ENCODE measurements around the gene DGKH. TPM values are rescaled to one million over a fixed set of nuclear protein-coding genes. Genes with fewer than 3 reads are reported as not detected.
"Not testable (repeated sequence)": the region's sequence is repeated elsewhere in the genome, so short reads cannot be mapped to it uniquely, and the experiment has no call there.

The DGKH gene
- total RNA-seq, 2 experiments from 2014 or later: 8.9 to 11.6 TPM

- H3K4me1 Mint-ChIP-seq (ENCODE audit: low read depth): peaks cover 26% of the 10 kb centered on the region
- DNase-seq: no peak
- H3K36me3 Mint-ChIP-seq: peaks cover 1% of the 10 kb centered on the region
- CTCF ChIA-PET: no interaction called here
- POLR2A ChIA-PET: no interaction called here
- no peak overlapping the region for H3K27ac Mint-ChIP-seq
- H3K27me3 Mint-ChIP-seq: no peaks in the 10 kb centered on the region
- intact Hi-C loops (cut with micrococcal nuclease): no loop called here
- no peaks in the 10 kb centered on the region for H3K9me3 Mint-ChIP-seq
- no peak overlapping the region for H3K4me3 Mint-ChIP-seq
These were observed 27.9 kb downstream of the DGKH start for GRCh38 chr13:42076309-42076713.

GRCh38 chr13:42078128-42078808, 29.8 kb downstream of the DGKH start:
- Mint-ChIP-seq H3K36me3 (peaks cover 6% of the 10 kb centered on the region), H3K27ac (no peak overlapping the region), H3K4me1 (ENCODE audit: low read depth) (peaks cover 20% of the 10 kb centered on the region), H3K27me3 (no peaks in the 10 kb centered on the region), H3K9me3 (no peaks in the 10 kb centered on the region), H3K4me3 (no peak overlapping the region)
- DNase-seq: no peak
- intact Hi-C loops (cut with micrococcal nuclease): no loop called here
- ChIA-PET CTCF (interaction anchor here (0.7 kb wide), 1 partner anchor 618 kb away, joined by 3 read pairs; no protein-coding TSS in a partner anchor), POLR2A (no interaction called here)

GRCh38 chr13:42083138-42083770, 34.8 kb downstream of the DGKH start:
- POLR2A ChIA-PET: no interaction called here
- DNase-seq: peak; percentile 18
- Mint-ChIP-seq H3K27ac (no peak overlapping the region), H3K4me3 (no peak overlapping the region), H3K36me3 (peaks cover 6% of the 10 kb centered on the region), H3K9me3 (no peaks in the 10 kb centered on the region), H3K4me1 (ENCODE audit: low read depth) (peaks cover 11% of the 10 kb centered on the region), H3K27me3 (no peaks in the 10 kb centered on the region)
- intact Hi-C loops (cut with micrococcal nuclease): no loop called here
- CTCF ChIA-PET: no interaction called here

- H3K4me3 Mint-ChIP-seq: no peak overlapping the region
- peaks cover 6% of the 10 kb centered on the region for H3K36me3 Mint-ChIP-seq
- intact Hi-C loops (cut with micrococcal nuclease): no loop called here
- no peaks in the 10 kb centered on the region for H3K9me3 Mint-ChIP-seq
- DNase-seq: no peak
- ChIA-PET POLR2A (no interaction called here), CTCF (interaction anchor here (0.6 kb wide), 2 partner anchors 73 to 1095 kb away, joined by 3 to 4 read pairs; no protein-coding TSS in a partner anchor)
- H3K27ac Mint-ChIP-seq: no peak overlapping the region
- peaks cover 11% of the 10 kb centered on the region for H3K4me1 Mint-ChIP-seq (ENCODE audit: low read depth)
- H3K27me3 Mint-ChIP-seq: no peaks in the 10 kb centered on the region
These were observed 36.3 kb downstream of the DGKH start for GRCh38 chr13:42084722-42085121.

- Mint-ChIP-seq H3K4me1 (ENCODE audit: low read depth) (peaks cover 11% of the 10 kb centered on the region), H3K36me3 (peaks cover 6% of the 10 kb centered on the region), H3K9me3 (no peaks in the 10 kb centered on the region), H3K27ac (no peak overlapping the region), H3K27me3 (no peaks in the 10 kb centered on the region), H3K4me3 (no peak overlapping the region)
- CTCF ChIA-PET: interaction anchor here (0.7 kb wide), 1 partner anchor 11 kb away, joined by 3 read pairs; no protein-coding TSS in a partner anchor
- intact Hi-C loops (cut with micrococcal nuclease): no loop called here
- POLR2A ChIA-PET: no interaction called here
- DNase-seq: no peak
These were observed 38.1 kb downstream of the DGKH start for GRCh38 chr13:42086582-42086981.

GRCh38 chr13:42094516-42095040, 46.1 kb downstream of the DGKH start:
- DNase-seq: no peak
- no peak overlapping the region for H3K4me3 Mint-ChIP-seq
- no peaks in the 10 kb centered on the region for H3K27me3 Mint-ChIP-seq
- no peaks in the 10 kb centered on the region for H3K9me3 Mint-ChIP-seq
- peaks cover 4% of the 10 kb centered on the region for H3K36me3 Mint-ChIP-seq
- peaks cover 4% of the 10 kb centered on the region for H3K4me1 Mint-ChIP-seq (ENCODE audit: low read depth)
- intact Hi-C loops (cut with micrococcal nuclease): no loop called here
- ChIA-PET CTCF (no interaction called here), POLR2A (no interaction called here)
- no peak overlapping the region for H3K27ac Mint-ChIP-seq

GRCh38 chr13:42096222-42096621, 47.8 kb downstream of the DGKH start:
- DNase-seq; intact Hi-C loops (cut with micrococcal nuclease); H3K4me3 Mint-ChIP-seq; H3K36me3 Mint-ChIP-seq; H3K27ac Mint-ChIP-seq; H3K9me3 Mint-ChIP-seq; CTCF ChIA-PET; H3K4me1 Mint-ChIP-seq (ENCODE audit: low read depth); POLR2A ChIA-PET; H3K27me3 Mint-ChIP-seq: not testable (repeated sequence)

GRCh38 chr13:42099962-42100675, 51.7 kb downstream of the DGKH start:
- POLR2A ChIA-PET: no interaction called here
- no peak for DNase-seq
- H3K9me3 Mint-ChIP-seq: peaks cover 13% of the 10 kb centered on the region
- no peak overlapping the region for H3K27ac Mint-ChIP-seq
- CTCF ChIA-PET: interaction anchor here (0.6 to 1.2 kb wide), 2 partner anchors 148 to 432 kb away, joined by 3 read pairs; no protein-coding TSS in a partner anchor
- intact Hi-C loops (cut with micrococcal nuclease): no loop called here
- peaks cover 10% of the 10 kb centered on the region for H3K4me1 Mint-ChIP-seq (ENCODE audit: low read depth)
- H3K4me3 Mint-ChIP-seq: no peak overlapping the region
- peaks cover 5% of the 10 kb centered on the region for H3K36me3 Mint-ChIP-seq
- no peaks in the 10 kb centered on the region for H3K27me3 Mint-ChIP-seq

GRCh38 chr13:42100960-42101359, 52.5 kb downstream of the DGKH start:
- H3K27me3 Mint-ChIP-seq: no peaks in the 10 kb centered on the region
- H3K4me1 Mint-ChIP-seq (ENCODE audit: low read depth): peaks cover 10% of the 10 kb centered on the region
- CTCF ChIA-PET: no interaction called here
- no peak overlapping the region for H3K27ac Mint-ChIP-seq
- H3K9me3 Mint-ChIP-seq: peaks cover 13% of the 10 kb centered on the region
- POLR2A ChIA-PET: no interaction called here
- intact Hi-C loops (cut with micrococcal nuclease): no loop called here
- no peak for DNase-seq
- H3K4me3 Mint-ChIP-seq: no peak overlapping the region
- H3K36me3 Mint-ChIP-seq: peaks cover 5% of the 10 kb centered on the region

GRCh38 chr13:42101821-42102585, 53.6 kb downstream of the DGKH start:
- Mint-ChIP-seq H3K27me3 (no peaks in the 10 kb centered on the region), H3K36me3 (peaks cover 2% of the 10 kb centered on the region), H3K9me3 (peaks cover 13% of the 10 kb centered on the region), H3K4me1 (ENCODE audit: low read depth) (peaks cover 10% of the 10 kb centered on the region), H3K27ac (no peak overlapping the region), H3K4me3 (no peak overlapping the region)
- intact Hi-C loops (cut with micrococcal nuclease): no loop called here
- POLR2A ChIA-PET: no interaction called here
- no peak for DNase-seq
- CTCF ChIA-PET: no interaction called here

GRCh38 chr13:42102961-42103865, 54.8 kb downstream of the DGKH start:
- H3K4me1 Mint-ChIP-seq (ENCODE audit: low read depth): peaks cover 10% of the 10 kb centered on the region
- ChIA-PET CTCF (interaction anchor here (2.8 kb wide), 1 partner anchor 435 kb away, joined by 9 read pairs; no protein-coding TSS in a partner anchor), POLR2A (no interaction called here)
- no peak for DNase-seq
- H3K27ac Mint-ChIP-seq: no peak overlapping the region
- H3K27me3 Mint-ChIP-seq: no peaks in the 10 kb centered on the region
- peaks cover 2% of the 10 kb centered on the region for H3K36me3 Mint-ChIP-seq
- H3K9me3 Mint-ChIP-seq: peaks cover 13% of the 10 kb centered on the region
- H3K4me3 Mint-ChIP-seq: no peak overlapping the region
- intact Hi-C loops (cut with micrococcal nuclease): no loop called here

All from activated CD4-positive, alpha-beta memory T cell treated with anti-CD3 and anti-CD28 coated beads for 36 hours (primary cell).